BE2C (cell line): Measurements from ENCODE around the gene TMBIM4.

ENCODE experiments used
- DNase-seq: peaks from one replicate; pipeline ENCODE4 v3.0.0-alpha.2; 2020
- H3K27me3 ChIP-seq: fragments of 250-450 bp; sonication (Bioruptor Pico); 2 replicates; pipeline ENCODE4 v1.5.1; 2020; ENCODE audit warnings: mild to moderate bottlenecking
- H3K36me3 ChIP-seq: fragments of 250-450 bp; sonication (Bioruptor Pico); 2 replicates; pipeline ENCODE4 v1.5.1; 2020; ENCODE audit warnings: mild to moderate bottlenecking
- H3K4me1 ChIP-seq: fragments of 250-450 bp; sonication (Bioruptor Pico); 2 replicates; pipeline ENCODE4 v1.5.1; 2020
- H3K4me3 ChIP-seq: 2 replicates; pipeline ENCODE4 v1.5.1; 2011; ENCODE audit warnings: low read depth, low read length
- H3K9me3 ChIP-seq: fragments of 250-450 bp; sonication (Bioruptor Pico); 2 replicates; pipeline ENCODE4 v1.5.1; 2020
- TF ChIP-seq, protein P1 (sequence below): IDR thresholded peaks from 2 replicates; pipeline ENCODE4 v1.5.1; 2012; ENCODE audit warnings: mild to moderate bottlenecking, low read depth, low read length

Gene TMBIM4

DNA sequence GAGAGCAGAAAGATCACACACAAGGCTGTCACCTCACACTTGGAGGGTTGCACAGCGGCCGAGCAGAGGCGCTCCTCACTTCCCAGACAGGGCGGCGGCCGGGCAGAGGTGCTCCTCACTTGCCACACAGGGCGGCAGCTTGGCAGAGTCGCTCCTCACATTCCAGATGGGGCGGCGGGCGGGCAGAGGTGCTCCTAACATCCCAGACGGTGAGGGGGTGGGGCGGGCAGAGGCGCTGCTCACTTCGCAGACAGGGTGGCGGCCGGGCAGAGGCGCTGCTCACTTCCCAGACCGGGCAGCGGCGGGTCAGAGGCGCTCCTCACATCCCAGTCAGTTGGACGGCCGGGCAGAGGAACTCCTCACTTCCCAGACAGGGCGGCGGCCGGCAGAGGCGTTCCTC, 9.1 kb downstream of the TMBIM4 start:
- no peak overlapping the region for H3K4me3 ChIP-seq
- no peak for DNase-seq
- no peaks in the 10 kb centered on the region for H3K36me3 ChIP-seq
- no peaks in the 10 kb centered on the region for H3K27me3 ChIP-seq
- TF ChIP-seq, protein P1, sequence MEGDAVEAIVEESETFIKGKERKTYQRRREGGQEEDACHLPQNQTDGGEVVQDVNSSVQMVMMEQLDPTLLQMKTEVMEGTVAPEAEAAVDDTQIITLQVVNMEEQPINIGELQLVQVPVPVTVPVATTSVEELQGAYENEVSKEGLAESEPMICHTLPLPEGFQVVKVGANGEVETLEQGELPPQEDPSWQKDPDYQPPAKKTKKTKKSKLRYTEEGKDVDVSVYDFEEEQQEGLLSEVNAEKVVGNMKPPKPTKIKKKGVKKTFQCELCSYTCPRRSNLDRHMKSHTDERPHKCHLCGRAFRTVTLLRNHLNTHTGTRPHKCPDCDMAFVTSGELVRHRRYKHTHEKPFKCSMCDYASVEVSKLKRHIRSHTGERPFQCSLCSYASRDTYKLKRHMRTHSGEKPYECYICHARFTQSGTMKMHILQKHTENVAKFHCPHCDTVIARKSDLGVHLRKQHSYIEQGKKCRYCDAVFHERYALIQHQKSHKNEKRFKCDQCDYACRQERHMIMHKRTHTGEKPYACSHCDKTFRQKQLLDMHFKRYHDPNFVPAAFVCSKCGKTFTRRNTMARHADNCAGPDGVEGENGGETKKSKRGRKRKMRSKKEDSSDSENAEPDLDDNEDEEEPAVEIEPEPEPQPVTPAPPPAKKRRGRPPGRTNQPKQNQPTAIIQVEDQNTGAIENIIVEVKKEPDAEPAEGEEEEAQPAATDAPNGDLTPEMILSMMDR: no peak
- no peaks in the 10 kb centered on the region for H3K9me3 ChIP-seq
- H3K4me1 ChIP-seq: no peaks in the 10 kb centered on the region; the same call in 1 of the 2 replicates

DNA sequence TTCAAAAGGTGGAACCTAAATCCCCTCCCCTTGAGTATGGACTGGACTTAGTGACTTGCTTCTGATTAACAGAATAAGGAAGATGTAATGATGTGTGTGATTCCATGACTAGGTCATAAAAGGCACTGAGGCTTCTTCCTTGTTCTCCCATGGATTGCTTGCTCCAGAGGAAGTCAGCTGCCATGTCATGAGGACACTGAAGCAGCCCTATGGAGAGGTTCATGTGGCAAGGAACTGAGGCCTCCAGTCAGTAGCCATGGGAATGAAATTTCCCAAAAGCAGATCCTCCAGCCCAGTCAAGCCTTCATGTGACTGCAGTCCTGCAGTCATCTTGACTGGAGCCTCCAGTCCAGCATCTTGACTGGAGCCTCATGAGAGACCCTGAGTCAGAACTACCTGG, 10.7 kb downstream of the TMBIM4 start:
- no peak overlapping the region for H3K4me3 ChIP-seq
- no peaks in the 10 kb centered on the region; the same call in 1 of the 2 replicates for H3K4me1 ChIP-seq
- TF ChIP-seq, protein P1: no peak
- H3K9me3 ChIP-seq: no peaks in the 10 kb centered on the region
- no peak for DNase-seq
- H3K36me3 ChIP-seq: no peaks in the 10 kb centered on the region
- H3K27me3 ChIP-seq: no peaks in the 10 kb centered on the region

GRCh38 chr12:66156654-66157053, 13.1 kb downstream of the TMBIM4 start:
- no peaks in the 10 kb centered on the region for H3K4me1 ChIP-seq
- TF ChIP-seq, protein P1: no peak
- H3K27me3 ChIP-seq: no peaks in the 10 kb centered on the region
- no peak overlapping the region for H3K4me3 ChIP-seq
- no peak for DNase-seq
- H3K9me3 ChIP-seq: no peaks in the 10 kb centered on the region
- H3K36me3 ChIP-seq: no peaks in the 10 kb centered on the region

GRCh38 chr12:66154776-66155175, 15.0 kb downstream of the TMBIM4 start:
- Histone ChIP-seq H3K4me1 (no peaks in the 10 kb centered on the region), H3K9me3 (no peaks in the 10 kb centered on the region), H3K4me3 (no peak overlapping the region), H3K27me3 (no peaks in the 10 kb centered on the region), H3K36me3 (no peaks in the 10 kb centered on the region)
- DNase-seq: no peak
- TF ChIP-seq, protein P1: no peak

GRCh38 chr12:66152732-66153131, 17.1 kb downstream of the TMBIM4 start:
- no peak for DNase-seq
- TF ChIP-seq, protein P1: no peak
- Histone ChIP-seq H3K4me1 (no peaks in the 10 kb centered on the region), H3K4me3 (no peak overlapping the region), H3K36me3 (no peaks in the 10 kb centered on the region), H3K27me3 (no peaks in the 10 kb centered on the region), H3K9me3 (no peaks in the 10 kb centered on the region)

- Histone ChIP-seq H3K36me3 (no peaks in the 10 kb centered on the region), H3K4me1 (no peaks in the 10 kb centered on the region), H3K9me3 (no peaks in the 10 kb centered on the region), H3K4me3 (no peak overlapping the region), H3K27me3 (no peaks in the 10 kb centered on the region)
- TF ChIP-seq, protein P1: no peak; the same call in 1 of the 2 replicates
- no peak for DNase-seq
These were observed 19.9 kb downstream of the TMBIM4 start for GRCh38 chr12:66149702-66150398.
